PC-9 (cell line): Measurements from ENCODE around the gene MAN1C1.

Experiments
- EZH2 ChIP-seq: fragments of 200-600 bp; sonication (generic); IDR thresholded peaks from 2 replicates; pipeline ENCODE4 v1.8.0; 2017; ENCODE audit warnings: antibody characterized with exemption, low read depth
- TF ChIP-seq, protein P1 (sequence below): fragments of 200-600 bp; sonication (generic); conservative IDR thresholded peaks from 2 replicates; pipeline ENCODE4 v1.6.1; 2017; ENCODE audit warnings: mixed run types, antibody characterized with exemption, mild to moderate bottlenecking, moderate library complexity

DNA sequence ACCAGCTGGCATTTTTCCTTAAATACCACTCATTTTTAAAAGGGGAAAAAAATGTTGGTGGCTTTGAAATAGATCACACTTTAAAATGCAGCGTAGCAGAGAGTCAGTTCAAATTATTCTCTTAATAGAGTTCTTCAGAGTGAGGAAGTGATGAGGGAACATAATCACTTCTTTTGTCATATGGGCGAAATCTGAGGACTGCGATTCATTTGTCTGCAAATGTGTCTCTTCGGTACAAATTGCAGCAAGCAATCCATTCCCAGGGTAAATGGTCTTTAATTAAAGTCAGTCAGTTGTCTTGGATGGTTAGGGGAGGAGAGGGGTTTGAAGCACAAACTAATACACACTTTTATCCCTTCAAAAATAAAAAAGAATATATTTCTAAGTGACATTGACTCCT lies 97.4 kb downstream of the MAN1C1 start:
- TF ChIP-seq, protein P1, sequence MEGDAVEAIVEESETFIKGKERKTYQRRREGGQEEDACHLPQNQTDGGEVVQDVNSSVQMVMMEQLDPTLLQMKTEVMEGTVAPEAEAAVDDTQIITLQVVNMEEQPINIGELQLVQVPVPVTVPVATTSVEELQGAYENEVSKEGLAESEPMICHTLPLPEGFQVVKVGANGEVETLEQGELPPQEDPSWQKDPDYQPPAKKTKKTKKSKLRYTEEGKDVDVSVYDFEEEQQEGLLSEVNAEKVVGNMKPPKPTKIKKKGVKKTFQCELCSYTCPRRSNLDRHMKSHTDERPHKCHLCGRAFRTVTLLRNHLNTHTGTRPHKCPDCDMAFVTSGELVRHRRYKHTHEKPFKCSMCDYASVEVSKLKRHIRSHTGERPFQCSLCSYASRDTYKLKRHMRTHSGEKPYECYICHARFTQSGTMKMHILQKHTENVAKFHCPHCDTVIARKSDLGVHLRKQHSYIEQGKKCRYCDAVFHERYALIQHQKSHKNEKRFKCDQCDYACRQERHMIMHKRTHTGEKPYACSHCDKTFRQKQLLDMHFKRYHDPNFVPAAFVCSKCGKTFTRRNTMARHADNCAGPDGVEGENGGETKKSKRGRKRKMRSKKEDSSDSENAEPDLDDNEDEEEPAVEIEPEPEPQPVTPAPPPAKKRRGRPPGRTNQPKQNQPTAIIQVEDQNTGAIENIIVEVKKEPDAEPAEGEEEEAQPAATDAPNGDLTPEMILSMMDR = no peak
- TF ChIP-seq EZH2 = no peak
